ENCODE data around the gene IL1RAPL1. TPM values are rescaled to one million over a fixed set of nuclear protein-coding genes. Genes with fewer than 3 reads are reported as not detected.

The IL1RAPL1 gene
- total RNA-seq, 1 donor from 2014 or later, result 3.6 TPM

- no peak for DNase-seq (ENCODE audit: low spot score, unreplicated experiment)
- Mint-ChIP-seq H3K27ac (no peak overlapping the region), H3K4me3 (ENCODE audit: low read depth) (no peak overlapping the region), H3K9me3 (ENCODE audit: low read depth) (no peaks in the 10 kb centered on the region), H3K27me3 (no peaks in the 10 kb centered on the region), H3K36me3 (ENCODE audit: insufficient read depth) (no peaks in the 10 kb centered on the region), H3K4me1 (ENCODE audit: low read depth) (peaks cover 2% of the 10 kb centered on the region)
- TF ChIP-seq CTCF (IDR thresholded peaks at IDR 0.05; ENCODE audit: unreplicated experiment), result no peak
Observed at GRCh38 chrX:29237972-29238371, 650.7 kb downstream of the IL1RAPL1 start.

- Mint-ChIP-seq H3K4me3 (ENCODE audit: low read depth) (no peak overlapping the region), H3K27ac (no peak overlapping the region), H3K9me3 (ENCODE audit: low read depth) (no peaks in the 10 kb centered on the region), H3K36me3 (ENCODE audit: insufficient read depth) (no peaks in the 10 kb centered on the region), H3K27me3 (no peaks in the 10 kb centered on the region), H3K4me1 (ENCODE audit: low read depth) (peaks cover 2% of the 10 kb centered on the region)
- DNase-seq (ENCODE audit: low spot score, unreplicated experiment), result no peak
- no peak for TF ChIP-seq CTCF (IDR thresholded peaks at IDR 0.05; ENCODE audit: unreplicated experiment)
Observed at GRCh38 chrX:29241809-29242208, 654.6 kb downstream of the IL1RAPL1 start.

- Mint-ChIP-seq H3K9me3 (ENCODE audit: low read depth) (no peaks in the 10 kb centered on the region), H3K36me3 (ENCODE audit: insufficient read depth) (no peaks in the 10 kb centered on the region), H3K27me3 (no peaks in the 10 kb centered on the region), H3K4me3 (ENCODE audit: low read depth) (no peak overlapping the region), H3K27ac (no peak overlapping the region), H3K4me1 (ENCODE audit: low read depth) (no peaks in the 10 kb centered on the region)
- DNase-seq (ENCODE audit: low spot score, unreplicated experiment), result no peak
- TF ChIP-seq CTCF (IDR thresholded peaks at IDR 0.05; ENCODE audit: unreplicated experiment), result no peak
Observed at GRCh38 chrX:29242856-29243255, 655.6 kb downstream of the IL1RAPL1 start.

- H3K27ac Mint-ChIP-seq, result no peak overlapping the region
- no peaks in the 10 kb centered on the region for H3K27me3 Mint-ChIP-seq
- no peaks in the 10 kb centered on the region for H3K36me3 Mint-ChIP-seq (ENCODE audit: insufficient read depth)
- no peak for TF ChIP-seq CTCF (IDR thresholded peaks at IDR 0.05; ENCODE audit: unreplicated experiment)
- H3K4me1 Mint-ChIP-seq (ENCODE audit: low read depth), result no peaks in the 10 kb centered on the region
- no peak for DNase-seq (ENCODE audit: low spot score, unreplicated experiment)
- no peak overlapping the region for H3K4me3 Mint-ChIP-seq (ENCODE audit: low read depth)
- no peaks in the 10 kb centered on the region for H3K9me3 Mint-ChIP-seq (ENCODE audit: low read depth)
Observed at GRCh38 chrX:29243942-29244341, 656.7 kb downstream of the IL1RAPL1 start.

- DNase-seq (ENCODE audit: low spot score, unreplicated experiment), result no peak
- H3K36me3 Mint-ChIP-seq (ENCODE audit: insufficient read depth), result no peaks in the 10 kb centered on the region
- no peak for TF ChIP-seq CTCF (IDR thresholded peaks at IDR 0.05; ENCODE audit: unreplicated experiment)
- H3K27me3 Mint-ChIP-seq, result no peaks in the 10 kb centered on the region
- no peak overlapping the region for H3K4me3 Mint-ChIP-seq (ENCODE audit: low read depth)
- H3K27ac Mint-ChIP-seq, result no peak overlapping the region
- H3K4me1 Mint-ChIP-seq (ENCODE audit: low read depth), result no peaks in the 10 kb centered on the region
- no peaks in the 10 kb centered on the region for H3K9me3 Mint-ChIP-seq (ENCODE audit: low read depth)
Observed at GRCh38 chrX:29254515-29254914, 667.3 kb downstream of the IL1RAPL1 start.
